Retinal pigment epithelial cell (primary cell): ENCODE results near the gene DGKI.

ENCODE experiments used
- DNase-seq: peaks from one replicate; pipeline ENCODE4 v3.0.0-alpha.2; 2010; ENCODE audit warnings: low read depth
- H3K4me3 ChIP-seq: 2 replicates; pipeline ENCODE4 v1.5.1; 2011; ENCODE audit warnings: mild to moderate bottlenecking, low read length, control low read depth, moderate library complexity
- CTCF ChIP-seq: conservative IDR thresholded peaks from 2 replicates; pipeline ENCODE4 v1.5.1; 2011; ENCODE audit warnings: low read depth, low read length, control low read depth, inconsistent platforms

Gene DGKI

DNA sequence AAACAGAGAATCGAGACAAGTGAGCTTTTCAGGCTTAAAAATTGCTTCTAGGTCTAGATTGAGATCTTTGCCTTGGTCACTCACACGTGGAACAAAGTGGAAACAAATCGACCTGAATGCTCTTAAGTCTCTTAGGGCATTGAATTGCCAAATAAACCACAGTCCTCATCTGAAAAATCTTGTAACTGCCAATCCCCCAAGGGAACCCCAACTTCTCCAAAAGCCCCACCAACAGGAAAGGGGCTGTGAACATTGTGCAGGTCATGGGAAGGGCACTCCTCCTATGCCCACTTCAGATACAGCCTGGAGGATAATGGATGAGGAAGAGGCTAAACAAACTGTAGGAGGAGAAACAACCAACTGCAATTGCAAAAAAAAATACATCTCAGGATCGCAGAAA, 91.3 kb downstream of the DGKI start:
- H3K4me3 ChIP-seq, result no peak overlapping the region
- DNase-seq, result no peak
- no peak for TF ChIP-seq CTCF

DNA sequence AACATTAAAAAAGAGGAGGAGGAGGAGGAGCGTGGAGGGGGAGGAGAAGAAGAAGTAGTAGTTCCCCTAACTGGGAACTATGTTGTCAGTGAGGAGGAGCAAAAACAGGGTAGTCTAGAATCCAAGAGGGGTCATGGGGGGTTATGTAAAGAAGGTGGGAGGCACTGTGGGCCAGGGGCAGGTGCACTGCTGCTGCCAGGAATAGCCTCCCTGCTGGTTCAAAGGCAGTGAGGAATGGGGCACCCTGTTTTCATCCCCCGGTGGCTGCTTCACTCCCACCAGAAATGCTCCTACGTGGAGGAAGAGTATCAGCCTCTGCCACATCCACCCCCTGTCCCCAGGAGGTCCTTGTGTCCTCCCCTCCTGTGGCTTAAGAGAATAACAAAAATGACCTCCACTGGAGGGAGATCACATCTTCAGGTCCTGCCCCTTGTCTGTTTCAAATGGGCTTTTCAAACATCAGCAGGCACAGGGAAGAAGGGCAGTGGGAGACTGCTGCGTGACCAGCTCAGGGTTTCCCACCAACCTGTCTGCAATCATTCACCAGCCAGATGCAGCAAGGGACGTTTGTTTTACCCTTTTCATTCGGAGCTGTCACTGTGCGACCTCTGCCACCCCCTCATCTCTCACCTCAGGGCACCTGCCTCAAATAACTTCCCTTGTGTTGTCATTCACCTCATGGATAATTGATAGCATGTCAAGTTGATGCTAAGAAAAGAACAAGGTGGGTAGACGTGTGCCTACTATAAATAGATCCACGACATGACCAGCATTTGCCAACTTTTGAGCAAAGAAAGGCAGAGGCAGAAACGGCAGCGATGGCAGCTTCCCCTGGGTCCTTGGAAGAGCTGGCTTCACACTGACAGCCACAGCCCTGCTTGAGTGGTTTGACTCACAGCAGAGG, 92.6 kb downstream of the DGKI start:
- DNase-seq, result no peak
- no peak overlapping the region for H3K4me3 ChIP-seq
- no peak for TF ChIP-seq CTCF

- TF ChIP-seq CTCF, result no peak
- no peak for DNase-seq
Measured at GRCh38 chr7:137753575-137753947, 93.2 kb downstream of the DGKI start.

GRCh38 chr7:137753067-137753466, 93.7 kb downstream of the DGKI start:
- no peak overlapping the region for H3K4me3 ChIP-seq
- no peak for DNase-seq
- no peak for TF ChIP-seq CTCF

More at GRCh38 chr7:137753575-137753947, 93.2 kb downstream of the DGKI start:
- no peak overlapping the region for H3K4me3 ChIP-seq

DNA sequence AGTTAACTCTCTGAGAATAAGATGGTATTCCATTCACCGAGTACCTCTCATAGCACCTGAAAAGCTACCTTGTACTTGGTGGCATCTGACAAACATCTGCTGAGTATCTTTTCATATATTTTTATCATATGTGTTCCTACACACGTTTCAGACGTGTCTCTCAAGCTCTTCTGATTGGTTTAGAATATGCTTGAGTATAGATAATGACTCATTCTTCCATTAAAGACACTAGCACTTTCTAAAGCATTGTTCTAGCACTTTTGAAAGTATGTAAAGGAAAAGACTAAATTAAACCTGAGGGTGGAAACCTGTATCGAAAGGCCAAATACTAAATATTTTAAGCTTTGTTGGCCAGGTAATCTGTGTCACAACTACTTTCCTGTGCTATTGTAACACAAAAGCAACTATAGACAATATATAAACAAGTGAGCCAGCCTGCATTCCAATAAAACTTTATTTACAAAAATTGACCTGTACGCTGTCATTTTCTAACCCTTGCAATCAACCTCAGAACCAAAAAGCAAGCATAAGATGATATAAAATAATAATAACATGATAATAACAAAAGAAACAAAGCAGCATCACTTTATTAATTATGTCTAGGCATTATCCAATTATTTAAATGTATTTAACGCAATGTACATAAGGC, 95.3 kb downstream of the DGKI start:
- TF ChIP-seq CTCF, result no peak
- no peak overlapping the region for H3K4me3 ChIP-seq
- no peak for DNase-seq

GRCh38 chr7:137747359-137748031, 99.3 kb downstream of the DGKI start:
- DNase-seq, result no peak
- no peak overlapping the region for H3K4me3 ChIP-seq
- TF ChIP-seq CTCF, result no peak
